ENCODE measurements around the gene PCP2. TPM values are rescaled to one million over a fixed set of nuclear protein-coding genes. Genes with fewer than 3 reads are reported as not detected.

The PCP2 gene
- total and polyA plus RNA-seq, 2 donors (not counting 1 experiment from before 2014, with no cell fraction given) = 6.5 to 9.3 TPM

- peak overlapping the region; percentile 94 for H3K4me2 ChIP-seq (replicated peaks; ENCODE audit: low read depth, low read length, poor library complexity, severe bottlenecking)
- peaks cover 0 to 13% (median 3%) of the 10 kb centered on the region in 4 experiments for H3K27me3 ChIP-seq (replicated peaks in 1 of 4; ENCODE audit: control extremely low read depth in 1 of 4, control insufficient read depth in 3 of 4, insufficient read depth in 4 of 4, low read length in 3 of 4)
- H3K9ac ChIP-seq (ENCODE audit: low read length) = peak overlapping the region; percentile 79
- ATAC-seq (ENCODE audit: low read depth) (peak; percentile 55), DNase-seq (peak; percentile 92)
- peaks cover 29 to 37% of the 10 kb centered on the region in 2 donors for H3K4me1 ChIP-seq (ENCODE audit: control insufficient read depth in 2 of 2, insufficient read depth in 2 of 2, low read length in 2 of 2)
- intact Hi-C loops (cut with micrococcal nuclease) = loop anchor here (1.0 to 5.0 kb wide), 3 partner anchors 13 to 36 kb away; partner anchors contain the start of gene FCER2
- H4K20me1 ChIP-seq (ENCODE audit: control insufficient read depth, insufficient read depth, low read length, poor library complexity, severe bottlenecking) = peaks cover 38% of the 10 kb centered on the region
- peaks cover 32% of the 10 kb centered on the region for H3K79me2 ChIP-seq (ENCODE audit: control insufficient read depth, insufficient read depth, low read length)
- Mint-ChIP-seq H3K9me3 (ENCODE audit: insufficient read depth) (no peaks in the 10 kb centered on the region), H3K4me3 (peak overlapping the region; percentile 87), H3K27ac (peak overlapping the region; percentile 92), H3K4me1 (peaks cover 59% of the 10 kb centered on the region), H3K27me3 (peaks cover 10% of the 10 kb centered on the region)
- H3K36me3 ChIP-seq (replicated peaks in 1 of 2; ENCODE audit: control extremely low read depth in 1 of 2, control insufficient read depth in 1 of 2, extremely low read depth in 1 of 2, insufficient read depth in 2 of 2, low read length in 1 of 2) = peaks cover 0 to 21% of the 10 kb centered on the region in 2 experiments
- peak overlapping the region; percentile 79 to 92 for H3K27ac ChIP-seq (ENCODE audit: low read length in 2 of 2)
- peak overlapping the region; percentile 85 for H2AFZ ChIP-seq (ENCODE audit: insufficient read depth, low read depth, low read length, poor library complexity, severe bottlenecking)
- peak overlapping the region; percentile 35 to 98 (median 93) for H3K4me3 ChIP-seq (ENCODE audit: control extremely low read depth in 1 of 5, extremely low read depth in 1 of 5, insufficient read depth in 1 of 5, low read depth in 2 of 5, low read length in 4 of 5)
- 12% methylated on average over 33 of the region's 43 CpGs for WGBS (ENCODE audit: insufficient coverage)
- H3K9me3 ChIP-seq (ENCODE audit: control extremely low read depth in 1 of 3, control insufficient read depth in 2 of 3, insufficient read depth in 1 of 3, low read length in 2 of 3) = peaks cover 0 to 4% (median 0%) of the 10 kb centered on the region in 3 donors
- TF ChIP-seq EZH2 (IDR thresholded peaks at IDR 0.05; ENCODE audit: borderline replicate concordance, insufficient read depth, low read depth, low read length, poor library complexity, severe bottlenecking) = no peak
- TF ChIP-seq CTCF (IDR thresholded peaks at IDR 0.05) = peak; percentile 67
- ChIA-PET CTCF (interaction anchor here (0.5 to 5.4 kb wide), 52 partner anchors 10 to 579 kb away, joined by 3 to 145 read pairs (median 5); partner anchors contain the start of genes FCER2, MAP2K7, PET100 and RETN), POLR2A (interaction anchor here (0.6 to 1.5 kb wide), 6 partner anchors 16 to 118 kb away, joined by 4 to 15 read pairs (median 4); partner anchors contain the start of gene FCER2)
These were observed 48.0 kb upstream of the PCP2 start for GRCh38 chr19:7681340-7682174.
